Stomach smooth muscle (tissue), 2 donors: ENCODE results near the gene DAP.

Experiments used
- H3K27ac ChIP-seq: one replicate; pipeline ENCODE4 v1.7.0; 2013; ENCODE audit warnings: mild to moderate bottlenecking, low read length, inconsistent platforms
- H3K27me3 ChIP-seq, 2 donors: one replicate each; pipeline ENCODE4 v1.7.0; 2013; ENCODE audit warnings: low read length in 2 of 2; ENCODE audit not compliant: insufficient read depth in 2 of 2, control insufficient read depth in 1 of 2
- H3K36me3 ChIP-seq, 2 donors: one replicate each; pipeline ENCODE4 v1.7.0; 2013; ENCODE audit warnings: low read length in 2 of 2; ENCODE audit not compliant: control insufficient read depth in 2 of 2, insufficient read depth in 2 of 2
- H3K4me1 ChIP-seq: one replicate; pipeline ENCODE4 v1.7.0; 2013; ENCODE audit warnings: low read length; ENCODE audit not compliant: control insufficient read depth, insufficient read depth
- H3K4me3 ChIP-seq, 2 donors: one replicate each; pipeline ENCODE4 v1.7.0; 2013; ENCODE audit warnings: low read length in 2 of 2
- H3K9ac ChIP-seq, 2 donors: one replicate each; pipeline ENCODE4 v1.7.0; 2013; ENCODE audit warnings: low read length in 2 of 2, mild to moderate bottlenecking in 1 of 2
- H3K9me3 ChIP-seq, 2 donors: one replicate each; pipeline ENCODE4 v1.7.0; 2013; ENCODE audit warnings: low read length in 2 of 2; ENCODE audit not compliant: control insufficient read depth in 2 of 2
- donor health status: healthy.
- donor health status: Pancreatic carcinoma.

The DAP gene

GRCh38 chr5:10688651-10689171 is 72.3 kb downstream of the DAP start:
- no peak overlapping the region for H3K4me3 ChIP-seq
- H3K36me3 ChIP-seq: peaks cover 0 to 7% of the 10 kb centered on the region in 2 donors
- H3K9me3 ChIP-seq: no peaks in the 10 kb centered on the region
- no peak overlapping the region for H3K27ac ChIP-seq
- no peak overlapping the region for H3K9ac ChIP-seq
- no peaks in the 10 kb centered on the region for H3K27me3 ChIP-seq
- no peaks in the 10 kb centered on the region for H3K4me1 ChIP-seq

- Histone ChIP-seq H3K9ac (no peak overlapping the region), H3K36me3 (peaks cover 0 to 17% of the 10 kb centered on the region in 2 donors), H3K27me3 (no peaks in the 10 kb centered on the region), H3K27ac (no peak overlapping the region), H3K4me1 (no peaks in the 10 kb centered on the region), H3K4me3 (no peak overlapping the region), H3K9me3 (no peaks in the 10 kb centered on the region)
Measured at GRCh38 chr5:10686890-10687289, 74.1 kb downstream of the DAP start.

- H3K9ac ChIP-seq: no peak overlapping the region
- H3K4me1 ChIP-seq: no peaks in the 10 kb centered on the region
- H3K36me3 ChIP-seq: peaks cover 0 to 25% of the 10 kb centered on the region in 2 donors
- H3K27me3 ChIP-seq: no peaks in the 10 kb centered on the region
- no peak overlapping the region for H3K4me3 ChIP-seq
- H3K9me3 ChIP-seq: no peaks in the 10 kb centered on the region
- H3K27ac ChIP-seq: no peak overlapping the region
Measured at GRCh38 chr5:10685115-10685521, 75.9 kb downstream of the DAP start.

GRCh38 chr5:10684303-10685086 is 76.5 kb downstream of the DAP start:
- Histone ChIP-seq H3K9me3 (no peaks in the 10 kb centered on the region), H3K36me3 (peaks cover 0 to 29% of the 10 kb centered on the region in 2 donors), H3K4me3 (no peak overlapping the region), H3K27me3 (no peaks in the 10 kb centered on the region), H3K4me1 (no peaks in the 10 kb centered on the region), H3K27ac (no peak overlapping the region), H3K9ac (no peak overlapping the region)

- H3K9ac ChIP-seq: no peak overlapping the region
- H3K4me3 ChIP-seq: no peak overlapping the region
- H3K27me3 ChIP-seq: no peaks in the 10 kb centered on the region
- H3K27ac ChIP-seq: no peak overlapping the region
- no peaks in the 10 kb centered on the region for H3K4me1 ChIP-seq
- H3K36me3 ChIP-seq: peaks cover 0 to 33% of the 10 kb centered on the region in 2 donors
- H3K9me3 ChIP-seq: no peaks in the 10 kb centered on the region
Measured at GRCh38 chr5:10682801-10683525, 78.1 kb downstream of the DAP start.

- no peak overlapping the region for H3K27ac ChIP-seq
- no peak overlapping the region for H3K9ac ChIP-seq
- H3K4me3 ChIP-seq: no peak overlapping the region
- no peaks in the 10 kb centered on the region for H3K4me1 ChIP-seq
- no peaks in the 10 kb centered on the region for H3K27me3 ChIP-seq
- no peaks in the 10 kb centered on the region for H3K9me3 ChIP-seq
- H3K36me3 ChIP-seq: peaks cover 0 to 38% of the 10 kb centered on the region in 2 donors
Measured at GRCh38 chr5:10681731-10682679, 79.0 kb downstream of the DAP start.

- H3K4me1 ChIP-seq: no peaks in the 10 kb centered on the region
- peaks cover 0 to 38% of the 10 kb centered on the region in 2 donors for H3K36me3 ChIP-seq
- no peaks in the 10 kb centered on the region for H3K27me3 ChIP-seq
- H3K9ac ChIP-seq: no peak overlapping the region
- H3K9me3 ChIP-seq: no peaks in the 10 kb centered on the region
- H3K27ac ChIP-seq: no peak overlapping the region
- no peak overlapping the region for H3K4me3 ChIP-seq
Measured at GRCh38 chr5:10680876-10681481, 80.1 kb downstream of the DAP start.

GRCh38 chr5:10679336-10679988 is 81.6 kb downstream of the DAP start:
- Histone ChIP-seq H3K27ac (no peak overlapping the region), H3K4me1 (peaks cover 3% of the 10 kb centered on the region), H3K9me3 (no peaks in the 10 kb centered on the region), H3K36me3 (peaks cover 0 to 34% of the 10 kb centered on the region in 2 donors), H3K4me3 (no peak overlapping the region), H3K9ac (no peak overlapping the region), H3K27me3 (no peaks in the 10 kb centered on the region)

GRCh38 chr5:10678244-10678643 is 82.8 kb downstream of the DAP start:
- no peak overlapping the region for H3K9ac ChIP-seq
- H3K4me3 ChIP-seq: no peak overlapping the region
- H3K36me3 ChIP-seq: peaks cover 0 to 32% of the 10 kb centered on the region in 2 donors
- no peak overlapping the region for H3K27ac ChIP-seq
- no peaks in the 10 kb centered on the region for H3K27me3 ChIP-seq
- H3K4me1 ChIP-seq: peaks cover 3% of the 10 kb centered on the region
- no peaks in the 10 kb centered on the region for H3K9me3 ChIP-seq
